SK-MEL-5 (cell line): ENCODE results near the gene PDPN. TPM values are rescaled to one million over a fixed set of nuclear protein-coding genes. Genes with fewer than 3 reads are reported as not detected.

Source experiments
- DNase-seq: peaks from one replicate; pipeline ENCODE4 v3.0.0-alpha.2; 2016; ENCODE audit warnings: low read depth, low spot score
- in situ Hi-C: cut with HindIII; loops from 2 replicates; pipeline ENCODE4 v1.10.0; 2016; ENCODE audit warnings: low sequenced_read_pairs, high pct_unique_total_duplicates, low pct_unique_long_range_greater_than_20kb
- total RNA-seq: library from RNA; depleted of rRNA; stranded (reverse); fragments of >200 nt; shearing (Covaris generic); gene quantifications from 2 replicates; pipeline ENCODE4 v1.2.3, GENCODE V29; 2014

Gene PDPN
- total RNA-seq, 1 experiment from 2014 or later, result not detected

- in situ Hi-C loops, result no loop called here
- no peak for DNase-seq
Measured at GRCh38 chr1:13600762-13601453, 17.3 kb downstream of the PDPN start.

- in situ Hi-C loops, result no loop called here
- no peak for DNase-seq
Measured at GRCh38 chr1:13604176-13604575, 20.5 kb downstream of the PDPN start.

- in situ Hi-C loops, result no loop called here
- DNase-seq, result no peak
Measured at GRCh38 chr1:13604721-13605120, 21.1 kb downstream of the PDPN start.

GRCh38 chr1:13605159-13605558 lies 21.5 kb downstream of the PDPN start:
- no peak for DNase-seq
- in situ Hi-C loops, result no loop called here

GRCh38 chr1:13607002-13607401 lies 23.4 kb downstream of the PDPN start:
- DNase-seq, result no peak
- in situ Hi-C loops, result no loop called here

DNA sequence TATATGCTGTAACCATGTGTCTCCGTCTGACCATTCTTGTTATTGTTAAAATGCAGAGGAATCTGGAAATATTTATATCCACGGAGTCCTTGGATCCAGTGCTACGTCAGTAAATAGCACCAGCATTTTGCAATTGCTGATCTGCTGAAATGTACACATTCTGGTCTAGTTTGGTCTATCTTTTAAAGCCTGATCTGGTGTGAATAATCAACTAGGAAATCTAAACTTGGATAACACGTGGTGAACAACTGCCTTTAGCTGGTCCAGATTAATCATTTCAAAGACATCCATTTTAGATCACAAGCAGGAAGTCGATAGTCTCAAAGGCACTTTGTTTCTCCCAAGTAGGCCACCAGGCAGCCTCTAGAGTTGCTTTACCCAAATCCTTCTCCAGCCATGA lies 32.6 kb downstream of the PDPN start:
- in situ Hi-C loops, result no loop called here
- no peak for DNase-seq

DNA sequence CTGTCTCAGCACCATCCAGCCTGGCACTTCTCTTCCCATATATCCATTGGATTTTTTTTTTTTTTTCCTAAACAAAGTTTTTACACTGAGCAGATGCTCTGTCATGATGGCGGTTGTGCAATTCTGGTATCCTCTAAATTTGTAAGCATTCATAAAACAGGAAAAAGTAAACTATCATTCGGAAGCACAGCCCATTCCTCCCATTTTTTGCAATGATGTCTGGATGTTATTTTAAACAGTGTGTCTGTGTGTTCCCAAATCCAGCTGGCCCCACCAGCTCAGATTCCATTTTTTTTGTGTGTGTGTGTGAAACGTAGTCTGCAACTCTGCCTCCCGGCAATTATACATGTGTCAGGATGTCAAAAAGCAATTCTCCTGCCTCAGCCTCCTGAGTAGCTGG lies 33.5 kb downstream of the PDPN start:
- DNase-seq, result no peak
- in situ Hi-C loops, result no loop called here

DNA sequence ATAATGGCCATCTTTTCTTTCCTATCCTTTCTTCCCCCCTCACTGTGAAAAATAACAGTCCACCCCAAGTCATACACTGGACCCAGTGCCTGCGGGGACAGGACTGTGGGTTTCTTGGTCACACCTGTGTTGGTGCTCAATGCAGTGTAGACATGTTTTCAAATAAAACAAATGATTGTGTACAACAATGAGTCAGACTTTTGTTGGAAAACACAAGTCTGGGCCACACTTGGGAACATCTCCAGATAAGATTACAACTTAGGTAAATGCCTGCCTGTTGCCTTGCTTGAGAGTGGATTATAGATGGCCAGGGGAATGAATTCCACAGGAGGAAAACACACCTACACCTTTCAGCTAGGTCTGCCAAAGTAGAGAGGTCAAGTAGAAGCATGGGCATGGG lies 34.1 kb downstream of the PDPN start:
- in situ Hi-C loops, result no loop called here
- DNase-seq, result no peak

- in situ Hi-C loops, result no loop called here
Measured at GRCh38 chr1:13618483-13618882, 34.9 kb downstream of the PDPN start.

GRCh38 chr1:13619909-13620308 lies 36.3 kb downstream of the PDPN start:
- in situ Hi-C loops, result no loop called here
- DNase-seq, result no peak

More at GRCh38 chr1:13618483-13618882, 34.9 kb downstream of the PDPN start:
- DNase-seq, result no peak

- DNase-seq, result no peak
- in situ Hi-C loops, result no loop called here
Measured at GRCh38 chr1:13620825-13621224, 37.2 kb downstream of the PDPN start.

- in situ Hi-C loops, result no loop called here
- no peak for DNase-seq
Measured at GRCh38 chr1:13622446-13622845, 38.8 kb downstream of the PDPN start.

GRCh38 chr1:13623021-13623637 lies 39.5 kb downstream of the PDPN start:
- DNase-seq, result no peak
- in situ Hi-C loops, result no loop called here

DNA sequence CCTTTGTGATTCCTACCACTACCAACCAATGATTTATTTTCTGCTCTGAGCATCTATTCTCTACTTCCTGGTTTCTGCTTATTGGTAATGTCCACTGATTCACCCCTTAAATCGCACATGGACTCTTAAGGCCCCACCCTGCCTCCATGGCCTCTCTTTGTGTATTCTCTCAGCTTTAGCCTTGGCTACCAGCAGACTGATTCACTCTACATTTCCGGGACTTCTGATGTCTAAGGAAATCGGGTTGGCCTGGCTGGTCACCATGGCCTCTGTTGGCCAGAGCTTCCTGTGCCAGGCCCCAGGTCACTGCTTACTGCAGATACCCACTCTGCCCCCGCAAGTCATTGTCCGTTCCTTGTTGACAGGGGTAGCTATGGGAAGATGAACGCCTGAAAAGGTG lies 40.9 kb downstream of the PDPN start:
- DNase-seq, result no peak
- in situ Hi-C loops, result no loop called here

GRCh38 chr1:13627127-13627526 lies 43.5 kb downstream of the PDPN start:
- in situ Hi-C loops, result no loop called here
- DNase-seq, result no peak

- in situ Hi-C loops, result no loop called here
- DNase-seq, result no peak
Measured at GRCh38 chr1:13628218-13628617, 44.6 kb downstream of the PDPN start.

DNA sequence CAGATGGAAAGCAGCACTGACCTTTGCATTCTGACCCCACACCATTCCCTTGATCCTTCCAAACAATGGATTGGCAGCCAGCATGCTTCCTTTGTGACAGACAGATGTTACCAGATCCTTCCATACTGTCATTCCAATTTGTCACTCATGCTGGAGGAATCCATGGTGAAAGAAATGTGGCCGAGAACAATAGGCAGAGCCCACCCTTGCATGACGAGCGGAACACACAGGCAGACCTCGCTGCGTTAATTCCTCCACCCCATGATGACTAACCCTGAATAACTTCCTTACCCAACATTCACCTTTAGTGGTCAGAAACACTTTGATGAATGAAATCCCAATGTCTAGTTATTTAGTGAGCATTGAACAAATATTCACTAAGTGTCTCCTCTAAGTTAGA lies 45.1 kb downstream of the PDPN start:
- in situ Hi-C loops, result no loop called here
- DNase-seq, result no peak

DNA sequence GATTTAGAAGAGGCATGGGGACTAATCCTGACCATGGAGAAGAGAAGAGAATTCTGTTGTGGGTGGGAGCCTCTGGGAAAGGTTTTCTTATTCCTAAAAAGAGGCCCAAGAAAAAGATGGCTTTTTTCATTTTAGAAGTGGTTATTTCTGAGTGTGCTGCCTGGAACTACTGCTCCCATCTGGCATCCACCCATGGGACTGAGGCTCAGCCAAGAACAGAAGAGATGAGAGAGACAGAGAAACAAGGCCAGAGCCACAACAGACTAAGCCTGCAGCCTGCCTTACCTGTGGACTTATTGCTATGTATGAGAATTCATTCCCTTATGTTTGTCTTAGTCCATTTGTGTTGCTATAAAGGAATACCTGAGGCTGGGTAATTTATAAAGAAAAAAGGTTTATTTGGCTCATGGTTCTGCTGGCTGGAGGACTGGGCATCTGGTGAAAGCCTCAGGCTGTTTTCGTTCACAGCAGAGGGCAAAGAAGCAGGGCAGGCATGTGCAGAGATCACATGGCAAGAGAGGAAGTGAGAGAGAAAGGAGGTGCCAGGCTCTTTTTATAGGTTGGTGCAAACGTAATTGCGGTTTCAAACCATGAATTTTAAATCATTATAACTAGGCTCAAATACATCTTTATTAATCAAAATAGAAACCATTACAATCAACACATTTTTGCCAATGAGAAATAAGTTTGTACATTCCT lies 58.8 kb downstream of the PDPN start:
- in situ Hi-C loops, result no loop called here
- peak; percentile 50 for DNase-seq

- in situ Hi-C loops, result no loop called here
- DNase-seq, result peak; percentile 41
Measured at GRCh38 chr1:13643017-13643416, 59.4 kb downstream of the PDPN start.
